ENCODE results near the gene RPL3.
A peak's percentile ranks its signal among the peaks of the same experiment; 100 is the strongest.

Gene RPL3

DNA sequence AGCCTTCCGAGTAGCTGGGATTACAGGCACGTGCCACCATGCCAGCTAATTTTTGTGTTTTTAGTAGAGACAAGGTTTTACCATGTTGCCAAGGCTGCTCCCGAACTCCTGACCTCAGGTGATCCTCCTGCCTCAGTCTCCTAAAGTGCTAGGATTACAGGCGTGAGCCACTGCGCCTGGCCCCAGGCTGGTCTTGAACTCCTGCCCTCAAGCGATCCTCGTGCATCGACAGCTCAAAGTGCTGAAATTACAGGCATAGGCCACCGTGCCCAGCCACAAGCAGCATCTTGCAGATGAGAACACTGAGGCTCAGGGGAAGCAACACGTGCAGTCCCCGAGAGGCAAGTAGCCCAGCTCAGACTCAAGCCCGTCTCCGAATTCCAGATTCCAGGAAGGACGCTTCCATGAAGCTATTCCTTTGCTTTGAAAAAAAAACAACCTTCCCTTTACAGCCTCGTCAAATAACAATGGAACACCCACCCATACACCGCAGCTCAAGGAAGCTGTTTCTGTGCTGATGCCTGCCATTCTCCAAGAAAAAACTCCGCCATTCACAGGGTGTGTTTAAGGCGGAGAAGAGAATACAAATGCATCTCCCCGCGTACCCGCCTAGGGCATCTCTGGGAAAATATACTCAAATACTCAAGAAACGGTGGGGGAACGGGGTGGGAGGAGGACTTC lies 40.1 kb downstream of the RPL3 start:
- no peak for DNase-seq

DNA sequence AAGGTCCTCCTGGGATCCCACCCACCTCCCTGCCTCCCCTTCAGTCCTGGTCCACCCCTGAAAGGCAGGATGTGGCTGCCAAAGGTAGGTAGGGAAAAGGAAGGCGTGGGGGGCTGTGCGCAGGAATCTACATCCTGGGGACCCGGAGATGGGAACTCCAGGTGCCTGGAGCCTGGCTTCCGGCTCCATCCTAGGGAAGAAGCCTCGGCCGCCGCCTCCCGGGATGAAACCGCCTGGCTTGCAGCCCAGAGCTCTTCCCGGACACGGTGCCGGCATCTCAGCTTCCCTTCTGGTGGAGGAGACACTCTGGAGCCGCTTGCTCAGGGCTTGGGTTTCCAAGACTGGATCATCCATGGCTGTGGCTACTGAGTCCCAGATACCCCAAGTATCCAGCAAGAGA lies 41.4 kb downstream of the RPL3 start:
- DNase-seq = no peak

DNA sequence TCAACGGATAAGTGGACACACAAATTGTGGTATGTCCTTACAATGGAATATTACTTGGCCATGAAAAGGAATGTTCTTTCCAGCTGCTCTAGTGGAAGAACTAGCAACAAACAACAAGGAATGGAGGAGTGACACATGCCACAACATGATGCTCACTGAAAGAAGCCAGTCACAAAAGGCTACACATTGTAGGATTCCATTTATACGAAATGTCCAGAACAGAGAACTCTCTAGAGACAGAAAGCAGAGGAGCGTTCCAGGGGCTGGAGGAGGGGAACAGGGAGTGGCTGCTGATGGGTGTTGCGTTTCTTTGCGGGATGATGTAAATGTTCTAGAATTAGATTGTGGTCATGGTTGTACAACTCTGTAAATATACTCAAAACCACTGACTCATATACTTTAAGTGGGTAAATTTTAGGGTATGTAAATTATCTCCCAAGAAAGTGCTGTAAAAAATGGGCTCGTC lies 42.2 kb downstream of the RPL3 start:
- DNase-seq = no peak

DNA sequence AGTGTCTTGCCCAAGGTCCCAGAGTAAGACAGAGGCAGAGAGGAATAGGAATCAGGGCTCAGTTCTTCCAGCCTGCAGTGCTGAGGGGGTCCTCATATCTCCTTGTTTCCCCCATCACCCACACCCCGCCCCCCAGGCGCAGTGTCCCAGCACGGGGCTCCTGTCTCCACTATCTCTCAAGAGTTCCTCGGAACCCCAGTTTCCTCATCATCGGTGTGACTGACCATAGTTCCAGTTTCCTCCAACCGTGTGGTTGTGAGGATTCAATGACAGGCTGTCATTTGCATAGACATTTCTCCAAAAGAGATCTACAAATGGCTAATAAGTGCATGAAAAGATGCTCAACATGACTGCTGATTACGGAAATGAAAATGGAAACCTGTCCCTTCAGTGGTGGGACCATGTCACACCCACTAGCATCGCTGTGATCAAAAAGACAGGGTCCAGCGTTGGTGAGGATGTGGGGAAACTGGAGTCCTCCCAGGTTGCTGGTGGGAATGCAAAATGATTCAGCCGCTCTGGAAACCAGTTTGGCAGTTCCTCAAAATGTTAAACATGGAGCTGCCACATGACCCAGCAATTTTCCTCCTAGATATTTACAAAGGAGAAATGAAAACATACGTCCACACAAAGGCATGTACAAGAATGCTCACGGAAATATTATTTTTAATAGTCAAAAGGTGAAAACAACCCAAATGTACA lies 42.8 kb downstream of the RPL3 start:
- DNase-seq = no peak

DNA sequence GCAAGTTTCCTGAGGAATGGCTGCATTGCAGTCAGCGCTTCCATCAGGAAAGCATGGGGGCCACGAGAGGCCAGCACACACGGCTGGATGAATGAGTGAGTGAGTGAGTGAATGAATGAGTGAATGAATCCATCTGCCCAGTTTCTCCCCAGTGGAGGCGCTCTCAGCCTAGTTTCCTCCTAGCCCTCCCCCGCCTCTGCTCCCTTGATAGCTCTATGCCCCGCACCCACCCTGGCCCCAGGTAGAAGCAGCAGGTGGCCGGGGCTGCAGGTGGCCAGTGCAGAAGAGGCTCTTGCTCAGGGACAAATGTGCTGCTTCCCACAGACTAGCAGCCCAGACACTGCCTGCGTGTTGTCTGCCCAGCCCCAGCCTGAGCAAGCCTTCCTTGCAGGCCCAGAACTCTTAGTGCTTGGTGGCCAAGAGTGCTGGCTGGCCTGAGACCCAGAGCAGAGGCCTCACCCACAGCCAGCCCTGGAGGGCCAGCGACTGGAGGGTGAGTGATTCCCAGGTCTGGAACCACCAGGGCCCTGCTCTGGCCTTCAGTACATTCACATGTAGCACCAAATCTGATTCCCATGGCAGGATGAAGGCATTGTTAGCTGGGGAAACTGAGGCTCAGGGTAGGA lies 43.5 kb downstream of the RPL3 start:
- no peak for DNase-seq

DNA sequence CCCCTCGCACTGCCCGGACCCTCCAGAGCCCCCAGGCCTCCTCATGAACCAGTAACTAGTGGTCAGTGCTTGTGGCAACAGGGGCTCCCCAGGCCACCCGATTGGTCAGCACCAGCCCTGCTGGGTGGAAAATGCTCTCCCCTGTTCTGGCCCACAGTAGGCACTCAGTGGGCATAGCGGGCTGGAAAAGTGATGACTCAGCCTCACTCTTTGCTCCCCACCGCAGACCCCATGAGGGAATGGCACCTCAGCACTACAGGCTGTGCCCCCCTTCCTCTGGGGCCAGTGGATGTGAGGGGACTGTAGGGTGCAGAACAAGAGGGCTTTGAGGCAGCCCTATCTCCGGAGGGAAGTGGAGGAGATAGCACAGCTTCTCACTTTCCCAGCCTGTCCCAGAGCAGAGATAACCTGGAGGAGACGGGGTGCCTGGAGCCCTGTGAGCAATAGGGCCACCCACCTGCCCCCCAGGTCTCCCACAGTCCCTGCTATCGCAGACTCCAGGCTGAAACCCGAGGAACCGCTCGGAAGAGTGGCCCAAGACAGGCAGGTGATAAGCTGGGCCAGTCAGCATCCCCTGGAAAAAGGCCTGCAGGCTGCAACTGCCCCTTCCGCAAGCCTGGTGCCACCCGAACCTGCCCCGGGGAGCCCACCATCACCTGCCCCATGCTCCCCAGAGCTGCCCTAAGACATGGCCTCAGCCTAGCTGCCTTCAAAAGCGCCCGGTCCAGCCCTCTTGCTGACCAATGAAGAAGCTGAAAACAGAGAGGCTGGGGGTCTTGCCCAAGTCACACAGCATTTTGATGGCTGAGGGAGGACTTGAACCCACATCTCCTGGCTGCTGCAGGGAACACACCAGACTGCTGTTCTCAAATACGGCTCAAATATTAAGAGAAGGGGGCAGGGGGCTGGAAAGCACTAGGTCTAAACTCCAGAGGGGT lies 45.2 kb downstream of the RPL3 start:
- DNase-seq = no peak

DNA sequence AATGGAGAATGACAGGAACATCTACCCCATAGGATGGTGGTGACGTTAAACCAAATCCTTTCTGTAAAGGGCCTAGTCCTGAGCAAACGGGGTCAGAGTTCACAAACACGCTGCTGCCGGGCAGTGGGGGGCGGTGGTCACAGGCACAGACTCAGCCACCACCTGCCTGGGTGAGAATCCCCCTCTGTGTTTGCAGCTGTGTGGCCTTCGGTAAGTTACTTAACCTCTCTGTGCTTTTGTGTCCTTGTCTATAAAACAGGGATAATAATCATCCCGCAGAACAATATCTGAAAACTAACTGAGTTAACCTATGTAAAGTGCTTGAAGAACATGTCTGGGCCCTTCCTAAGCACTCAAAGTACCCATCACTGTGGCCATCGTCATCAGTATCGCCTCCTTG lies 48.6 kb downstream of the RPL3 start:
- no peak for DNase-seq

DNA sequence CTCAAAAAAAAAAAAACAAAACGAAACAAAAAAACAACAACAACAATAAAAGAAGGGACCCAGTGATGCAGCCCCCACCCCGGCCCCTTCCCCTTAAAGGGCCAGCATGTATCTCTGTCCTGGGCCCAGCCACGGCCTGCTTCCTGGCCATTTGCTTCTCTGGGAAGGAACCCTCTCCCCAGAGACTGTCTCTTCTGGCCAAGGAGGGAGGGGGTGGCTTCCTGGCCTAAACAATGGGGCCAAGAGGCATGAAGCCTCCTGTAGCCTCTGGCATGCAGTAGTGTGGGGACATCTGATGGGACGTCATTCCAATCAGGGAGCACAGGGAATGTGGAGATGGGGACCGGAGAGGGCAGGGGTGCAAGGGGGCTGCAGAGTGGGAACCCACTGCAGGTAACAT lies 49.1 kb downstream of the RPL3 start:
- no peak for DNase-seq

DNA sequence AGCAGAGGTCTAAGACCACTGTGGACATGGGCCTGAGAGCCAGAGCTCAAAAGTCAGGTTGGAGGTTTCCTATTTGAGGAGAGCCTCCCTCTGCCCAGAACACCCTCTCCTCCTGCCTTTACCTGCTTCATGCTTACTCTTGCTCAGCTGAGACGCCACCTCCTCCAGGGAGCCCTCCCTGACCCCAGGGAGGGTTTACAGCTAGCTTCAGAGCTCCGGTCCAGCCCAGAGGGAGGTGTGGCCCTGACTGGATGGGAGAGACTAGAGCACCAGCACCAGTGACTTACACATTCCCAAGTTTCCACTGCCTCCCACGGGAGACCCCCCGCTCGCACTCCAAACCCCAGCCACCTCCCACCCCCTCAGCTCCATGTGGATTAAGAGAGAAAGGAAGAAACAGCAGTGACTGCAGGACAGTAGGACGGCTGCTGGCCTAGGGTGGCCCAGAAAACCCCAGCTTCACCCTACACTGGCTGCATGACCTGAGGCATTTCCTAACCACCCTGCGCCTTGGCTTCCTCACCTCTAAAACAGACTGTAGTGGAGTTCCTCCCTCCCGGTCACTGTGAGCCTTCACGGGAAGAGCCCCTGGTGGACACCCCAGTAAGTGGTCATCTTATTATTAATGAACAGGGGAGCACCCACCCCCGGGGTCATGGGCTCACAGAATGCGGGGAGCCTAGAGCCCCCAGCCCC lies 50.2 kb downstream of the RPL3 start:
- no peak for DNase-seq

DNA sequence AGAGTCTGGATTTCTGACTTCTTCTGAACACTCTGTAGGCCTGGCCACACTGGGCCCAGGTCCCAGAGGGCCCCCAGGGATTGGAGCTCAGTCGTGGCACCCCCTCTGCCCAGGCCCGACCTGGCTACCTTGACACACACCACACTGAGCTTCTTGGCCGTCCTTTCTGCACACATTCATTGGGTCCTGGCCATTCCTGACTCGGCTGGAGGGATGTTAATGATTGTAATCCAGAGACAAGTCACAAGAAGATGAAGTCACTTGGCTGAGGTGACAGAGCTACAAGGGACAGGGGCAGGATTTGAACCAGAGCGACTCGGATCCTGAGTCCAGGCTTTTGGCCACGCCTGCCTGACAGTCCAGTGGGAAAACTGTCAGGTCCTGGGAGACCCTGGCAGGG lies 50.8 kb downstream of the RPL3 start:
- no peak for DNase-seq

DNA sequence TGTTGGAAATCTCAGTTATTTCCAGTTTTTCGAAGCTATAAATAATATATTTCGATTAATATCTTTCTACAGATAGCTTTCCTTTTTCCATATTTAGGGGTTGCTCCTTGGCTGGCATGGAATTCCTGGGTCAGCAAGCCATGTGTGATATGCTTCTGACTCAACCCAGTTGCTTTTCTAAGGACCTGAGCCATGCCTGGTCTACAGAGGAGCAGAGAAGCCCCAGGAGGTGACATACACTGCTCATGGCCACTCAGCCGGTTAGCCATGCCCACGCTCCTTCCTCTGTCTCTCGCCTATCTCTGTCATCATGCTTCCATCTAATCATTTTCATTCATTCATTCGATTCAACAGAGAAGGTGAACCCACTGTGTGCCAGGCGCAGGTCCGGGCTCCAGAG lies 51.4 kb downstream of the RPL3 start:
- DNase-seq = no peak

DNA sequence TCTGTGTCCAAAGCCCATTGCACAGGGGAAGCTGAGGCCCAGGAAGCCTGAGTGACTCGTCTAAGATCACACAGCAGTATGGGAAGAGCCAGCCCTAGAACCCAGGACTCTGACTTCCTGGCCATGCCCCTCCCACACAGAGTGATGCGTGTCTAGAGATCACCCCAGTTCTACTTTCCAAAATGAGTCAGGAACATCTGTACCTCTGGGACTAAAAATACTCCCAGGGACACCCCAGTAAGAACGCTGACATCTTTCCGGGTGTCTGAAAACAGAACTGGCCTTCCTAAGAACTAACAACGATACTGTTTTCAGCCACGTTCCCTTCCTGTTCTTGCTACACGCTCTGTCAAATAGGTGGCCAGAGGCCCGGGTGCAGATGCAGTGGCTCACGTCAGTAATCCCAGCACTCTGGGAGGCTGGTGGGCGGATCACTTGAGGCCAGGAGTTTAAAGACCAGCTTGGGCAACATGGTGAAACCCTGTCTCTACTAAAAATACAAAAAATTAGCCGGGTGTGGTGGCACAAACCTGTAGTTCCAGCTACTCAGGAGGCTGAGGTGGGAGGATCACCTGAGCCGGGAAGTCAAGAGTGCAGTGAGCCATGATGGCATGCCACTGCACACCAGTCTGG lies 52.9 kb downstream of the RPL3 start:
- DNase-seq = peak; percentile 24

DNA sequence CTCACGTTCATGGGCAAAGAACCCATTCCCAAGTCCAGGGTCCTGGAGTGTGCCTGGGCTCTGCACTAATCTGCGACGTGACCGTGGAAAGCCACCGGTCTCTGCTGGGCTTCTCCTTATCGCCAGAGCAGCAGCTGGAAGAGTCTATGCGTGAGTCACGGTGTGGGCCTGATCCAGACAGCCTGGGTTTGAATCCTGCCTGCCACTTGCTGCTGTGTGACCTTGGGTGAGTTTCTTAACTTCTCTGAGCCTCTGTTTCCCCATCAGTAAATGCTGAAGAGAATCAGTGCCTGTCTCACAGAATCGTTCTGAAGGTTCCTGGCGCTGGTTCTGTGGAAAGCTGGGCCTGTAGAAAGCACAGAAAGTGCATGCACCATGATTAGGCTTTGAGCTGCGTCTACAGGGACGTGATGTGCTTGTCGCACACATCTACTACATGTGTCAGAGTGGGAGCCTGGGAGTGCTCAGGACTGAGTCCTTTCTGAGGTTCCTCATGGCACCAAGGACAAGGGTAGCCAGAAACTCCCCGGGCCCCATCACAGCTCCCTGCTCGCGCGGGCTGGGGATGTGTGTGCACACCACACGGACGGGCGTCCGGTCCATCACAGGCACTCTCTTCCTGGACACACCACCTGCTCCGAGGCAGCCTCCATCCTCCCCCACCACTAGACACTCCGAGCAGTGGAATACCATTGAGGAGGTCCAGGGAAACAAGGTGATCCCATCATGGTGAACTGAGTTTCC lies 54.1 kb downstream of the RPL3 start:
- DNase-seq = no peak

DNA sequence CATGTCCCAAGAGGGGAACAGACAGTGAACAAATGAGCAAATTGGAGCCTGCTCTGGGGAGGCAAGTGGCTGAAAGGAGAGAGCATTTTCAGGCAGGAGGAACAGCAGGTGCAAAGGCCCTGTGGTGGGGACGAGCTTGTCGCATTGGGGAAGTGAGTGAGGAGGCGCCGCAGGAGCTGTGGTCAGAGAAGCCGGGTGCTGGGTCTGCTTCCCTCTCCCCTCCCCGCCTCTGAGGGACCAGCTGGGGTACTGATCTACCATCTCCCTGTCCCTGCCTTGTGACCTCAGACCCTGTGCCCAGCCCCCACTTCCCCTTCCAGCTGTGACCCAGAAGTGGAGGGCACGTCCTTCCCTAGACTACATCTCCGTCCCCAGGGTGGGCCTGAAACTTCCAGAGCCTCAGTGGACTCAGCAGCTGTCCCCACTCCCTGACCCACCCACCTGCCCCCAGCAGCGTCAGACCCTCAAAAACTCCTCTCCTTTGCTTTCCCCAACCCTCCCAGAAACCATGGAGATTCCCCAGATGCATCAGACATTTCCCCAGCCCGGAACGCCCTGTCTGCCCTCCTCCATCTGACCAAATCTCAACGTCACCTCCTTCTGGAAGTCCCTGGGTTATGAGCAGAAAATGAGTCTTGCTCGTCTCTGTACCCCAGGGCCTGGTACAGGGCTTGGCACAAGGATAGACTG lies 54.9 kb downstream of the RPL3 start:
- no peak for DNase-seq

DNA sequence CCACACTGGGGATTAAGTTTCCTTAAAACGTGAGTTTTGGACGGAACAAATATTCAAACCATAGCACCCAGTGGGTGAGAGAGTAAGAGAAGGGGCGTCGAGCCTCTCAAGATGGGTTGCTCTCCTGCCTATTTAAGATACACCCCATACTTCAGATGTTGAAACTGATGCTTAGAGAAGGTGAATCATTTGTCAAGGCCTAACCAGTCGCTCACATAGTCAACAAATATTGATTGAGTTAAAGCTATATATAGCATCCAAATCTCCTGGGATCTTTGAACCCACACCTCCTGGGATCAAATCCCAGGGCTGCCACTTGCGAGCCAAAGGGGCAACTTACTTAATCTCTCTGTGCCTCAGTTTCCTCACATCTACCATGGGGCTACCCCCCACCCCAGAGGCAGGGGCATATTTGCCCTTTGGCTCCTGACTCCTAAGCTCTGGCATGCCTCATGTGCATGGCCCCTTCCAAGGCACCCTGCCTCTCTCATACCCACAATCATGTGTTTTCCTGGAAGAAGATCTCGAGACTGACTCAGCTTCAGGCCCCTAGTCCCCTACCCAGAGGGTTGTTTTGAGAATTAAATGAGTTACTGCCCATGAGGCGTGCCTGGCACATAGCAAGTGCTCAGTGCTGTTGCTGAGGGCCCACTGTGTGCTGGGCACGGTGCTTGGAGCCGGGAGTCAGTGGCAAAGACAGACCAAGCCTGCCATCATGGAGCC lies 55.6 kb downstream of the RPL3 start:
- no peak for DNase-seq

Measured in CD4-positive, alpha-beta T cell treated with Interleukin-4 for 4 hours (primary cell).